H54 (cell line): ENCODE data around the gene ARF6.
"Not testable (repeated sequence)": the region's sequence is repeated elsewhere in the genome, so short reads cannot be mapped to it uniquely, and the experiment has no call there.

Experiments used
- DNase-seq: peaks from one replicate; pipeline ENCODE4 v3.0.0; 2011; ENCODE audit warnings: low spot score, mixed read lengths; ENCODE audit not compliant: insufficient read length
- FAIRE-seq: peaks from 3 replicates; lab custom pipeline; 2011; peaks lifted over from hg19 to GRCh38; lab: Jason Lieb, UNC
- POLR2A ChIP-seq: IDR thresholded peaks from 2 replicates; pipeline ENCODE4 v1.6.1; 2011; ENCODE audit warnings: low read depth, mild to moderate bottlenecking, low read length

ARF6 gene

GRCh38 chr14:49863487-49864281 is 29.2 kb upstream of the ARF6 start:
- no peak for TF ChIP-seq POLR2A
- FAIRE-seq: no peak
- no peak for DNase-seq

DNA sequence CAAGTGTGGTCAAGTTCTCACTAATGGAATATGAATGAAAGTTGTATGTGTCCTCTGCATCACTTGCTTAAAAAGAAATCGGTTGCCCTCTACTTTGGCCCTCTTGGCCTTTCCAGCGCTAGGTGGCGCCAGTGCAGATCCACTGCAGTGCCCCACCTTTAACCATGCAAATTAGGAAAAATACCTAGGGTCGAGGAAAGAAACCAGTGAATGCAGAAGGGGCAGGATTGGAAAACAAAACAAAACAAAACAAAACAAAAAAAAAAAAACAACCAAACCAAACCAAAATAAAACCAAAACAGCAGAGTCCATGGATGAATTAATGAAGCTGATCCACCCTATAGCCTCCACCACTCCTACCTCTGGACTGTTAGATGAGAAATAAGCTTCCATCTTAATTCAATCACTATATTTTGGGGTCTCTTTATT is 27.4 kb upstream of the ARF6 start:
- FAIRE-seq (no peak), DNase-seq (no peak)
- no peak for TF ChIP-seq POLR2A

GRCh38 chr14:49867831-49868719 is 24.8 kb upstream of the ARF6 start:
- peak; percentile 47 for DNase-seq
- peak; percentile 97 for FAIRE-seq
- no peak for TF ChIP-seq POLR2A

GRCh38 chr14:49868720-49869114 is 24.2 kb upstream of the ARF6 start:
- TF ChIP-seq POLR2A: no peak
- DNase-seq (no peak), FAIRE-seq (peak; percentile 36)

- DNase-seq (no peak), FAIRE-seq (no peak)
- no peak for TF ChIP-seq POLR2A
Measured at GRCh38 chr14:49870908-49871307, 22.0 kb upstream of the ARF6 start.

DNA sequence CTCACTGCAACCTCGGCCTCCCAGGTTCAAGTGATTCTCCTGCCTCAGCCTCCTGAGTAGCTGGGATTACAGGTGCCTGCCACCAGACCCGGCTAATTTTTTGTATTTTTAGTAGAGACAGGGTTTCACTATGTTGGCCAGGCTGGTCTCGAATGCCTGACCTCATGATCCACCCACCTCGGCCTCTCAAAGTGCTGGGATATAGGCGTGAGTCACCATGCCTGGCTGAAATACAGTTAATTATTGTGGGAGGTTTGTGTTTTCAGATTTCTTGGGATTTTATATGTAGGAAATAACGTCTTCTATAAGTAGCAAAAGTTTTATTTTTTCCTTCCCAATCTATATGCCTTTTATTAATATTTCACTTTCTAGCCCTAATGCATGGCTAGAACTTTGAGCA is 19.3 kb upstream of the ARF6 start:
- DNase-seq, FAIRE-seq: not testable (repeated sequence)

DNA sequence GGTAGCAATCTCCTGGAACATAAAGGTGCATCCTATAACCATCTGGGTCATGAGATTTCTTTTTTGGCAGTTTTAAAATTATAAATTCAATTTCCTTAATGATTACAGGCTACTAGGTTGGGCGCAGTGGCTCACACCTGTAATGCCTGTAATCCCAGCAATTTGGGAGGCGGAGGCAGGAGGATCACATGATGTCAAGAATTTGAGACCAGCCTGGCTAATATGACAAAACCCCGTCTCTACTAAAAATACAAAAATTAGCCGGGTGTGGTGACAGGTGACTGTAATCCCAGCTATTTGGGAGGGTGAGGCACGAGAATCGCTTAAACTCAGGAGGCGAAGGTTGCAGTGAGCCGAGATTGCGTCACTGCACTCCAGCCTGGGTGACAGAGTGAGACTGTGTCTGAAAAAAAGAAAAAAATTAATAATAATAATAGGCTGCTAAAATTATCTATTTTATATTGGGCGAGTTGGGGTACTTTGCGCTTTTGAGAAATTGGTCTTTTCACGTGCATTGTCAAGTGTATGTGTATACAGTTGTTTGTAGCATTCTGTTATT is 17.2 kb upstream of the ARF6 start:
- no peak for FAIRE-seq
- no peak for DNase-seq
- TF ChIP-seq POLR2A: no peak

DNA sequence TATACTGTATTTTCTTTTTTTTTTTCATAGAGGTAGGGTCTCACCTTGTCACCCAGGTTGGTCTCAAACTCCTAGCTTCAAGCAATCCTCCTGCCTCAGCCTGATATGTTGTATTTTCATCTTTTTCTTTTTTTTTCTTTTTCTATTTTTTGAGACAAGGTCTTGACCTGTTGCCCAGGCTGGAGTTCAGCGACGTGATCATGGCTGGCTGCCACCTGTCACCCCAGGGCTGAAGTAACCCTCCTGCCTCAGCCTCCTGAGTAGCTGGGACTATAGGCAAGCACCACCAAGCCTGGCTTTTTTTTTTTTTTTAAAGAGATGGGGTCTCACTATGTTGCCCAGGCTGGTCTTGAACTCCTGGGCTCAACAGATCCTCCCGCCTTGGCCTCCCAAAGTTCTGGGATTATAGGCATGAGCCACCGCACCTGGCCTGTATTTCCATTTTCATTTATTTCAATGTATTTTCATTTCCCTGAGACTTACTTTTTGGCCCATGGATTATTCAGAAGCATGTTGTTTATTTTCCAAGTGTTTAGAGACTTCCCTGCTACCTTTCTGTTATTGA is 16.2 kb upstream of the ARF6 start:
- no peak for FAIRE-seq
- DNase-seq: no peak
- TF ChIP-seq POLR2A: no peak

- DNase-seq (peak; percentile 24), FAIRE-seq (peak; percentile 38)
- no peak for TF ChIP-seq POLR2A
Measured at GRCh38 chr14:49879646-49880204, 13.2 kb upstream of the ARF6 start.

- DNase-seq: no peak
- TF ChIP-seq POLR2A: no peak
- FAIRE-seq: no peak
Measured at GRCh38 chr14:49880267-49881064, 12.4 kb upstream of the ARF6 start.

DNA sequence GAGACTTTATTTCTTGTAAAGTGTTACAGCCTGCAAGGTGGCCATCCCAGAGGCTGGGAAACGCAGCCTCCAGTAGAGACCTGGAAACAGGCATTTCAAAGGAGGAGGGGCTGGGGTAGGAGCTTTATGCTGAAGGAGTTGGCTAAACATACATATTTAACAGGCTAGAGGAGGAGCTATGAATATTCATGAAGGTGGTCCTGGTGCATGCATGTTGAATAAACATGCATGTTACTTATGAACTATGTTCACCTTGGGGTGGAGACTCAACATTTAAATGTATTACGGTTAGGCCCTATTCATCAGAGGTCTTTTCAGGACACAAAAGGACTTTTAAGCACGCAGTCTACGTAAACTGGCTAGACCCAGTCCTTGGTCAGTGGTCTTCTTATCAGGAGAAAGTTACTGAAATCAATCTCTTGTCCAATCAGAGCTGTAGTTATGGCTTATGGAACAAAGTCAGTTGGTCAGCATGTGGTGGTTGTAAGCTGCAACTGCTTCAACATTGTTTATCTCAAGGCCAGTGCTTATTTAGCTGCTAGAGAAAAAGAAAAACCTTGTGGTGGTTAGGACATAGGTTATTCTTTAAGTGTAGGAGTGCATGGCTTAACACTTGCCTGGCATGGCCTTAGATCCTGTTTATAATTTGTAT is 11.4 kb upstream of the ARF6 start:
- FAIRE-seq (no peak), DNase-seq (no peak)
- TF ChIP-seq POLR2A: no peak
